HepG2 (cell line): ENCODE data around the gene PDIA5. TPM values are rescaled to one million over a fixed set of nuclear protein-coding genes. Genes with fewer than 3 reads are reported as not detected.

Source experiments
- BORCS8-MEF2B ChIP-seq: sonication (generic); formaldehyde crosslinking; IDR thresholded peaks from 2 replicates; pipeline ENCODE4 v1.8.0; 2022; ENCODE audit warnings: mild to moderate bottlenecking, missing genetic modification reagents
- DMTF1 ChIP-seq: sonication (generic); formaldehyde crosslinking; IDR thresholded peaks from 2 replicates; pipeline ENCODE4 v1.4.0; 2020; ENCODE audit warnings: mild to moderate bottlenecking, missing genetic modification reagents
- FOXA3 ChIP-seq: IDR thresholded peaks from 2 replicates; pipeline ENCODE4 v1.6.1; 2016; ENCODE audit warnings: missing genetic modification reagents, missing compliant biosample characterization
- GABPA ChIP-seq, 2 experiments: IDR thresholded peaks; 2 replicates each; pipeline ENCODE4 v1.6.1; 2011 to 2016; ENCODE audit warnings: low read depth in 2 of 2, low read length in 1 of 2, missing biosample characterization in 1 of 2, missing genetic modification characterization in 1 of 2
- GRHL1 ChIP-seq: sonication (generic); formaldehyde crosslinking; conservative IDR thresholded peaks from 2 replicates; pipeline ENCODE4 v1.8.0; 2022; ENCODE audit warnings: missing genetic modification reagents
- JUNB ChIP-seq: sonication (generic); formaldehyde crosslinking; IDR thresholded peaks from 2 replicates; pipeline ENCODE4 v1.8.0; 2022; ENCODE audit warnings: missing genetic modification reagents, mild to moderate bottlenecking, borderline replicate concordance
- RFX3 ChIP-seq: IDR thresholded peaks from 2 replicates; pipeline ENCODE4 v1.6.1; 2016; ENCODE audit warnings: missing biosample characterization, missing genetic modification reagents
- SMAD9 ChIP-seq: sonication (generic); formaldehyde crosslinking; IDR thresholded peaks from 2 replicates; pipeline ENCODE4 v1.5.1; 2020; ENCODE audit warnings: mild to moderate bottlenecking, missing genetic modification reagents
- ZNF234 ChIP-seq: sonication (generic); formaldehyde crosslinking; conservative IDR thresholded peaks from 2 replicates; pipeline ENCODE4 v1.5.1; 2020; ENCODE audit warnings: mild to moderate bottlenecking, missing genetic modification reagents
- ZNF407 ChIP-seq: sonication (generic); formaldehyde crosslinking; IDR thresholded peaks from one replicate; pipeline ENCODE4 v1.5.1; 2020; ENCODE audit warnings: mild to moderate bottlenecking, missing genetic modification reagents; ENCODE audit errors: not compliant biosample characterization
- ZZZ3 ChIP-seq: sonication (generic); formaldehyde crosslinking; IDR thresholded peaks from 2 replicates; pipeline ENCODE4 v1.4.0; 2020; ENCODE audit warnings: missing genetic modification reagents, mild to moderate bottlenecking, borderline replicate concordance
- polyA plus RNA-seq, 8 experiments: library from polyadenylated mRNA; depleted of rRNA in 3 of 8; stranded (reverse) in 7 of 8; unstranded in 1 of 8; fragments of >200 nt; fragmentation: Illumina TruSeq in 4 of 8; extraction: Trizol in 4 of 8; gene quantifications; 2 replicates each; pipeline versions ENCODE4 v1.2.1 to v1.2.3, GENCODE V29; 2011 to 2016; ENCODE audit warnings: low read depth in 4 of 8, missing spikeins in 1 of 8, mixed read lengths in 1 of 8; ENCODE audit not compliant: insufficient read depth in 1 of 8
- total RNA-seq, 5 experiments: library from RNA; depleted of rRNA; stranded (reverse); fragments of >200 nt; fragmentation: Illumina TruSeq; extraction: Trizol; gene quantifications; 2 replicates each; pipeline ENCODE4 v1.2.3, GENCODE V29; 2016; ENCODE audit warnings: low read depth in 1 of 5
- TF ChIP-seq, protein P1 (sequence below): sonication (generic); formaldehyde crosslinking; IDR thresholded peaks from 2 replicates; pipeline ENCODE4 v1.5.0; 2020; ENCODE audit warnings: missing genetic modification reagents, mild to moderate bottlenecking, borderline replicate concordance
- TF ChIP-seq, protein P2 (sequence below): sonication (generic); formaldehyde crosslinking; IDR thresholded peaks from 2 replicates; pipeline ENCODE4 v1.4.0; 2020; ENCODE audit warnings: low read depth, mild to moderate bottlenecking, missing genetic modification reagents

The PDIA5 gene
- total and polyA plus RNA-seq, 2 of the 13 experiments (the other 11 are each of a cell fraction or from before 2014, with no cell fraction given): 51.3 to 74.3 TPM

DNA sequence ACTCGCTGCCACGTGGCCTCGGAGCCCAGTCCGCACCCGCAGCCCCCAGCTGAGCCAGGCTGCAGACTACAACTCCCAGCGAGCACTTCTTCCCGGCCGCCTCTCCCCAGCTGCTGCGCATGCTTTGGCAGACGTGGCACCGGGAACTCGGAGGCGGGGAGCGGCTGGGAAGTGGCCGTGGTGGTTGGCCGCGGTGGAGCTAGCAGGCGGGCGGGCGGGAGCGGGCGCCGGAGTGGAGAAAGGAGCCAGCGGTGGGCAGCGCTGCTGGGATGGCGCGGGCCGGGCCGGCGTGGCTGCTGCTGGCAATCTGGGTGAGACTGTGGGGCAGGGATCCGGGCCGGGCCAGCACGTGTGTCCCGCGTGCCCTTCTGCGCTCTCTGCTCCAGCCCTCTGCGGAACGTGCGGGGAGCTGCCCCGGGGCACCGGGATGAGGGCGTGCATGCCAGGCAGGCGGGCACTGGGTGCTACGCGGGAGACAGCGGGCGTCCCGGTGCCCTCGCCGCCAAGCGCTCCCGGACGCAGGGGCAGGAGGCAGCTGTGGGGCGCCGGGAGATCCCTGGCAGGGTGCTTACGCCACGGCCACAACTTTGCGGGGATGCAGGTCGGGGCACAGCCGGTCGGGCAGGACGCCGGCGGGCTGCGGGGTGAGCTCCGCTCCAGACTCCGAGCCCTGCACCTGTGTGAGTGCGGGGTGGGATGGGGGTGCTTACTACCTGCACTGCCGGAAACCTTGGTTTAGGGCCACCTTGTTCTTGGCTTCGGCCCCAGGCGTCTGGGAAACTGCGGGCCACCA lies at the start of gene PDIA5 (continued):
- TF ChIP-seq GABPA (IDR thresholded peaks at IDR 0.05; ENCODE audit: low read depth, low read length) (0 out of 2 replicates have a peak, but pooled peaks have one; percentile 35), GABPA (CRISPR knock-in tag; IDR thresholded peaks at IDR 0.05; ENCODE audit: low read depth) (peak; percentile 82), ZNF407 (CRISPR knock-in tag) (peak; percentile 24), ZNF234 (CRISPR knock-in tag) (no peak), ZZZ3 (CRISPR knock-in tag) (peak; percentile 48; the same call in 1 of the 2 replicates), SMAD9 (CRISPR knock-in tag) (no peak), BORCS8-MEF2B (peak; percentile 80; the same call in 1 of the 2 replicates), RFX3 (no peak), FOXA3 (CRISPR knock-in tag) (peak; percentile 57), GRHL1 (CRISPR knock-in tag) (no peak), JUNB (CRISPR knock-in tag) (no peak), DMTF1 (CRISPR knock-in tag) (no peak)
- TF ChIP-seq, protein P1, sequence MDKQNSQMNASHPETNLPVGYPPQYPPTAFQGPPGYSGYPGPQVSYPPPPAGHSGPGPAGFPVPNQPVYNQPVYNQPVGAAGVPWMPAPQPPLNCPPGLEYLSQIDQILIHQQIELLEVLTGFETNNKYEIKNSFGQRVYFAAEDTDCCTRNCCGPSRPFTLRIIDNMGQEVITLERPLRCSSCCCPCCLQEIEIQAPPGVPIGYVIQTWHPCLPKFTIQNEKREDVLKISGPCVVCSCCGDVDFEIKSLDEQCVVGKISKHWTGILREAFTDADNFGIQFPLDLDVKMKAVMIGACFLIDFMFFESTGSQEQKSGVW (CRISPR knock-in tag): no peak
- TF ChIP-seq, protein P2, sequence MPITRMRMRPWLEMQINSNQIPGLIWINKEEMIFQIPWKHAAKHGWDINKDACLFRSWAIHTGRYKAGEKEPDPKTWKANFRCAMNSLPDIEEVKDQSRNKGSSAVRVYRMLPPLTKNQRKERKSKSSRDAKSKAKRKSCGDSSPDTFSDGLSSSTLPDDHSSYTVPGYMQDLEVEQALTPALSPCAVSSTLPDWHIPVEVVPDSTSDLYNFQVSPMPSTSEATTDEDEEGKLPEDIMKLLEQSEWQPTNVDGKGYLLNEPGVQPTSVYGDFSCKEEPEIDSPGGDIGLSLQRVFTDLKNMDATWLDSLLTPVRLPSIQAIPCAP (CRISPR knock-in tag): 0 out of 2 replicates have a peak, but pooled peaks have one; percentile 22
